H54 (cell line): ENCODE data around the gene UNC45A.

Experiments
- DNase-seq: peaks from one replicate; pipeline ENCODE4 v3.0.0; 2011; ENCODE audit warnings: low spot score, mixed read lengths; ENCODE audit not compliant: insufficient read length
- FAIRE-seq: peaks from 3 replicates; lab custom pipeline; 2011; peaks lifted over from hg19 to GRCh38; lab: Jason Lieb, UNC
- POLR2A ChIP-seq: IDR thresholded peaks from 2 replicates; pipeline ENCODE4 v1.6.1; 2011; ENCODE audit warnings: low read depth, mild to moderate bottlenecking, low read length

Gene UNC45A

GRCh38 chr15:90936823-90937222, 1.7 kb downstream of the UNC45A start:
- no peak for FAIRE-seq
- no peak for TF ChIP-seq POLR2A
- no peak for DNase-seq

GRCh38 chr15:90938261-90938660, 3.2 kb downstream of the UNC45A start:
- no peak for FAIRE-seq
- no peak for DNase-seq
- no peak for TF ChIP-seq POLR2A

- no peak for TF ChIP-seq POLR2A
- FAIRE-seq (no peak), DNase-seq (no peak)
Observed at GRCh38 chr15:90939756-90940155, 4.7 kb downstream of the UNC45A start.

GRCh38 chr15:90941038-90941437, 6.0 kb downstream of the UNC45A start:
- FAIRE-seq (no peak), DNase-seq (no peak)
- no peak for TF ChIP-seq POLR2A

GRCh38 chr15:90942354-90943120, 7.5 kb downstream of the UNC45A start:
- no peak for TF ChIP-seq POLR2A
- no peak for DNase-seq
- no peak for FAIRE-seq

- no peak for TF ChIP-seq POLR2A
- no peak for FAIRE-seq
- DNase-seq: no peak
Observed at GRCh38 chr15:90945091-90945490, 10.0 kb downstream of the UNC45A start.

- TF ChIP-seq POLR2A: no peak
- FAIRE-seq (no peak), DNase-seq (no peak)
Observed at GRCh38 chr15:90946538-90946937, 11.5 kb downstream of the UNC45A start.

- FAIRE-seq (no peak), DNase-seq (no peak)
- TF ChIP-seq POLR2A: no peak
Observed at GRCh38 chr15:90946941-90947576, 12.0 kb downstream of the UNC45A start.

- TF ChIP-seq POLR2A: no peak
- DNase-seq: no peak
- no peak for FAIRE-seq
Observed at GRCh38 chr15:90947577-90948357, 12.7 kb downstream of the UNC45A start.

GRCh38 chr15:90948506-90948905, 13.4 kb downstream of the UNC45A start:
- DNase-seq (no peak), FAIRE-seq (no peak)
- TF ChIP-seq POLR2A: no peak

- no peak for TF ChIP-seq POLR2A
- FAIRE-seq: no peak
Observed at GRCh38 chr15:90949979-90950675, 15.0 kb downstream of the UNC45A start.

GRCh38 chr15:90950676-90951075, 15.6 kb downstream of the UNC45A start:
- no peak for DNase-seq
- no peak for FAIRE-seq
- no peak for TF ChIP-seq POLR2A

More at GRCh38 chr15:90949979-90950675, 15.0 kb downstream of the UNC45A start:
- DNase-seq: no peak

- DNase-seq: no peak
- no peak for FAIRE-seq
- no peak for TF ChIP-seq POLR2A
Observed at GRCh38 chr15:90952901-90953677, 18.0 kb downstream of the UNC45A start.
